ENCODE results near the gene AKAP11.

- TF ChIP-seq CTCF (IDR thresholded peaks at IDR 0.05) (no peak), POLR2A (IDR thresholded peaks at IDR 0.05) (no peak), POLR2AphosphoS5 (IDR thresholded peaks at IDR 0.05) (no peak)
These were observed 2.6 kb downstream of the AKAP11 start for GRCh38 chr13:42274386-42275097.

Measured in transverse colon (tissue), 4 donors.